Femur (tissue), 1 donor: ENCODE data around the gene PTPRG.

Experiments used
- DNase-seq: peaks from one replicate; pipeline ENCODE4 v3.0.0-alpha.2; 2017

The PTPRG gene

GRCh38 chr3:62220616-62221015 lies 659.2 kb downstream of the PTPRG start:
- DNase-seq = no peak

DNA sequence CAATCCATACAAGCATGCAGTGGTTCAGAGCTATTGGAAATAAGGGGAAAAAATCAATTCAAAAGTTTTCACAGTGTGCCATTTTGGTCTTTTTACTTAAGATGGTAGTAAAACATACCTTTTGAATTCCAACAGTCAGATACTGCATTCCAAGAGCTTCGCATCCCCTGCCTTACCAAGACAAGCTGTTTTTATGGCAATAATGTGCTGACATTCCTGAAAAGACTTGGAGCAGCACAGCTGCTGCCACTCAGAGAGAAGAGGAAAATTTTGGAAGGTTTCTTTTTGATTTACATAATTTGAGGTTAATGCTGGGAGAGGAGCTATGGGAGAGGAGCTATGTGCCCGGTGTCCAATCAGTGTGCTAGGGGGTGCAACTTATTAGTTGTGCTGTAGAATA lies 663.7 kb downstream of the PTPRG start:
- DNase-seq = no peak

- no peak for DNase-seq
Measured at GRCh38 chr3:62226601-62227339, 665.4 kb downstream of the PTPRG start.

DNA sequence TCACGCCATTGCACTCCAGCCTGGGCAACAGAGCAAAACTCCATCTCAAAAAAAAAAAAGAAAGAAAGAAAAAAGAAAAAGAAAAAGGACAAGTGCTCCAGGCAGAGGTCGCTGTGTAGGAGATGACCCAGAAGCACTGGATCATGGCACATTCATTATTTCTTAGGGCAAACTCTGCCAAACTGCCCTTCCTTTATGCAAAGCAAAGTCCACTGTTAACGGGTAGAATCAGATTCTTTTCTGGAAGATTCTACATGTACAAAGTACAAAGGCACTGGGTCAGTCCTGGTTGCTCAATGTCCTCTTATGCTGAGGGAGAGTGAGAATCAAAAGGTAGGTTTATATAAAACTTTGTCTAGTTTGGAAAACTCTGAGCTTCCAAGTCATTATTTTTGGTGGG lies 667.1 kb downstream of the PTPRG start:
- no peak for DNase-seq

DNA sequence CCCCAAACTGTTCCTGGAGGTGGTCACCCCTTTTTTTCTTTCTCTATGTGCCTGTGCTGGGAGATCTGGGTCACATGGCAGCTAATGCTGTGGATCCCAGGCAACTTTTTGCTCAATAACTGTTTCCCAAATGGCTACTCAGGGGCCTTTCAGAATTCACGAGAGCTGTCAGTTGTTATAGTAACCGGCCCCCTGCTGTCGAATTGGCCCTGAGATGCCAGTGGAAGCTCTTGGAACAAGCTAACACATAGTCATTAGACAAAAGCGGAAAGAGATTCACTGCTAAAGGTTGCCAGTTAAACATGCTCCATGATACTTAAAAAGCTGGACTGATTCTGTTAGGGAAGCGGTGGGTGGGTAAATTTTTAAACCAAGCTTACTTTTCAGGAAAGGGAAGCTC lies 667.8 kb downstream of the PTPRG start:
- no peak for DNase-seq

- DNase-seq = no peak
Measured at GRCh38 chr3:62229908-62230307, 668.5 kb downstream of the PTPRG start.

DNA sequence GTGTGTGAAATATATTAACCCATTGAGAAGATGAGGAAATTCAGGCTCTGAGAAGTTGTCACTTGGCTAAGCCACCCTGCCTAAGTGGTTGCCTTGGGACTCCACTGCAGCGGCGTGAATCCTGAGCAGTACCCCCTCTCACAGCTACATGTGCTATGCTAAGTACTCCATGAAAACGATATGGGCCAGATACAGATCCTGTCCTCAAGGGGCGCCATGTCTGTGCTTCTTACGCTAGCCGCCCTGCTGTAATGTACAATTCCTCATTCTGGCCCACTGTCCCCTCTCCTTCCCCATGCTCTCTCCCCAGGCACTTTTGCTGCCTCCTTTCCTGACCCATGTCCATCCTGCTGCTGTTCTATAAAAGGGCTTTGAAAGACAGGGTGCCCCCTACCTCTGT lies 671.7 kb downstream of the PTPRG start:
- no peak for DNase-seq

DNA sequence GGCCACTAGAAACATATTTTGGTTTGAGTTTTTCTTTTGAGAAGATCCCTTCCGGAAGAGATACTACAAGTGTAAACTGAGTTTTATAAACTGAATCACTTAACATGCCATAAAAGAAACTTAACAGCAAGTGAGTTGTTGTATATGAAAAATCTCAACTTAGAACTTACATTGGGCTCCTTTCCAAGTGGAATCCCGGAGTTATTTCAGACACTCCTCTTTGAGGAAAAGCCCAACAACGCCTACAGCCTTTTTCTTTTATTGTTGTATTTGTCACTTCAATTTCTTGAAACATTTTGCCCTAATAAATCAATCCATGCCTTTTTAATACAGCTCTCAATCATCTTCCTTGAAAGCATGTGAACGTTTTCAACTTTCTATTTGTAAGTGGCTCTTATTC lies 674.6 kb downstream of the PTPRG start:
- no peak for DNase-seq

DNA sequence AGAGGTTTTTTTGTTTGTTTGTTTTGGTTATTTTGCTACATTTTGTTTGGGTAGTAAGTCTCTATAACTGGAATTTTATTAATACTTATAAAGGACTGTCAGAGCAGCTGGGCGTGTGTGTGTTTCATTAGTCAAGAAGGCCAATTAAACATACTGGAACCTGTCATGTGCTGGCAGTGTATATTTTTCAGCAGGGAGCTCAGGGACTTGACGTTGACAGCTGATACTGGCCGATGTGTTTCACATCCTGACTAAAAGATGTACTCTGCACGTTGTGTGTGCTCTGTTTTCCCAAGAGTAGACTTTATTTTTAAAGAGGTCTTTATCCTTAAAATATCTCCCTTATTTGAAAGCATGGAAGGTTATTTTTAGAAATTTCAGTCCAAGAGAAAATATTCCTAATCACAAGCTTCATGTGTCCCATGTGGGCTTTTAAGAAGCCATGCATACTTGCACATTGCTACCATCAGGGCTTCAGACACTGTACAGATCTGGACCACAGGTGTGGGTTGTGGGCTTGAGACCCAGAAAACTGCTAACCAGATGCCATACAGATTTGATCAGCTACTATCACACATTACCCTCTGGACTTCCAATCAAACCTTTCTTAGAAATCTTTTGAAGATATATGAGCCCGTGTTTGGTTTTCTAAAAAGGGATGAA lies 676.0 kb downstream of the PTPRG start:
- DNase-seq = no peak

- DNase-seq = no peak
Measured at GRCh38 chr3:62238003-62238402, 676.6 kb downstream of the PTPRG start.

DNA sequence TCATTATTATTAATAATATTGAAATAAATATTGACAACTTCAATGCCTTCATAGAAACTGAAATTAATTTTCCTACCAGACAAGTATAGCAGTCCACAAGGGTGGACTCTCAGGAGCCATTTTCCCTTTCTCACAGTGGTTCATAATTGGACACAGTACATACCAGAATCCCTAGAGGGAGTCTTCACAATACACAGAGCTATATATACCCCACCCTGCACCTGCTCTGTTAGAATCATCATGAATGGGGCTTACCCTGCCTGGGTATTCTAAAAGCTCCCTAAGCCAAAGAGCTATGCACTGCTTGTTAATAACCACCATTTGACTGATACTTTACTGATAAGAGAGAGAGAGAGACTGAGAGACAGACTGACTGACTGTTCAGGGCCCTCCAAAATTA lies 677.1 kb downstream of the PTPRG start:
- DNase-seq = no peak

GRCh38 chr3:62241279-62241678 lies 679.9 kb downstream of the PTPRG start:
- no peak for DNase-seq

DNA sequence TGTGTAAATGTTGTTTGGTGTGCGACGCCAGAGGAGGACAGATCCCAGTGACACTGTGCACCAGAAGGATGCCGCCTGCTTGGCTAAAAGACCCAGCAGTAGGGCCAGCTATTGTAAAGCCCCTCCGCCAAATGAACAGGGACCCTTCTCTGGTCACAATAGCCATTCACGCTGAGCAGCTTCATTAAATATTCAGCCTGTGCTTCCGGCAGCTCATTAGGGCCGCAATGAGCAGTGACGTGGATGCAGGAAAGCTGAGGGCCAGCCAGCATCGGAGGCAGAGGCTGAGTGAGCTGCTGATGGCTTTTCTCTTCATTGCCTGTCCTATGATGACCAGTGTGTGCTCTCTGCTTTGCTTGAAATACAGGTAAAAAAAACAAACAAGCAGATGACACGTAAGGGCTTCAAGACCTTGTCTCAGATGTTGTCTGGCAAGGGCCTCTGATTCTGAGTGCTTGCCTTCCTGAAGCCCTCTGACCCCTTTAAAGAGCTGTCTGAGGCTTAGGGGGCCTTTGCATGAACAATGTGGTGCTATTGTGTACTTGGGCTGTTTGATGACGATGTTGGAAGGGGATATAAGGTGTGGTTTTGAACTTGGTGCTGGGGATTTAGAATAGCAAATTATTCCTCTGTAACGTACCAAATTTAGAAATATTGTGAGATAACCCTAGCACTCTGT lies 681.6 kb downstream of the PTPRG start:
- no peak for DNase-seq

DNA sequence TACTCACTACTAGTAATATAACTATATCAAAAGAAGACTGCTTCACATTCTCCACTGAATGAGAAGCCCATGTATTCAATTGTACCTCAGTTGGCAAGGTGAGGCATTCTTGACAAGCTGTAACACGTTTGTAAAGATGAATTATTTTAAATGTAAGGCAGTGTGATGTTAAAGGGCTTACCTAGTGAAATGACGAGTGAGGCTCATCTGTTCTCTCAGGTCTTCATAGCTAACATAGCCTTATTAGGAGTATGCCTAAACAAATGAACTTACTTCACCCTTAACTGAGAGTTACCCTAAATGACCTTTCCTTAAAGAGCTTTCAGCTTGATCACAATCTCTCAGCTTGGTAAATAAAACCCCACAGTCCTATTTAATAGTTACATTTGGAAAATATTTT lies 684.7 kb downstream of the PTPRG start:
- no peak for DNase-seq

DNA sequence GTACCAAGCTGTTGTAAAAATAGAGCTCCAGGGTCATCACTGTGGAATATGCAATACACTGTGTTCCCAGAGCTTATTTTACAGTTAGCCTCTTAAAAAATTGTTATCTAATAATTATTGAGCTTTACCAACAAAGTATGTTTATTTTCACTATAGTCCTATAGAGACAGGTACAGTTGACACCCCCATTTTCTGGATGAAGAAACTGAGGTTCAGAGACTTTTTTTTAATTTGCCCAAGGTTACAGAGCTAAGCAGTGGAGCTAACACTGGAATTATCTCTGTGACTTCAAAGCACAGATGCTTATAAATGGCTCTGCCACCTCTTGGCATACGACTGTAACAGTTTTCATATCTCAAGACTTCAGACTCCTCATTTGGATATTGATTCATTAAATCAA lies 685.6 kb downstream of the PTPRG start:
- DNase-seq = no peak

- DNase-seq = no peak
Measured at GRCh38 chr3:62248734-62249483, 687.5 kb downstream of the PTPRG start.

GRCh38 chr3:62249484-62249776 lies 688.1 kb downstream of the PTPRG start:
- no peak for DNase-seq

- DNase-seq = no peak
Measured at GRCh38 chr3:62249855-62250543, 688.6 kb downstream of the PTPRG start.

DNA sequence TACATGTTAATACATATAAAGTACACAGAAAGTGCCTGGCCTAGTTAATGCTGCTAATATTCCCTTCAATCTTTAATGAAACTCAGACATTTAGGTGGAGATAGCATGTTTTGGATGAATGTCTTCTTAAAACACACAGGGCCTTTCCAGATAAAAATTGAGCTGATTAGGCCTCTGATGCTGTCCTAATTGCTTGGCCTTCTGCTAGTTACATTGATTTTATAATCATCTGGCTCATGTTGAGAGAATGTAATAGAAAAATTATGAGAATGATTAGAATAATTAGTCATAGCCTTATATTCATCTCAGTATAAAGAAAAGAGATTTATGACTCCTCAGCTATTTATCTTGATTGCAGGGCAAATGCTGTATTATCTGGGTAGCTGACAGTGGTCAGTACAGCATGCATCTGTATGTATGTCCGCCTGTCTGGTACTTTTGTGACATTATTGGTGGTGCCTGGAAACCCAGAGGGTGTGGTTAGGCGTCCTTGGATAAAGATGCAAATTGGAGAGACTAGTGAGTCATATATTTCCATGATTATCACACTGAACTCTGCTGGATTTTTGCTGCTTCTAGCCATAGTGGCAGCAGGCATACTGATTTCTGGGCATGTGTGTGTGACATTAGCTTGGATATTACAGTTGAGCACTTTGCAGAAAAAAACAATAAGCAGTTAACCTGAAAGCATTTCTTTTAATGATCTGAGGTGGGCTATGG lies 691.2 kb downstream of the PTPRG start:
- no peak for DNase-seq

- no peak for DNase-seq
Measured at GRCh38 chr3:62253971-62254370, 692.6 kb downstream of the PTPRG start.

DNA sequence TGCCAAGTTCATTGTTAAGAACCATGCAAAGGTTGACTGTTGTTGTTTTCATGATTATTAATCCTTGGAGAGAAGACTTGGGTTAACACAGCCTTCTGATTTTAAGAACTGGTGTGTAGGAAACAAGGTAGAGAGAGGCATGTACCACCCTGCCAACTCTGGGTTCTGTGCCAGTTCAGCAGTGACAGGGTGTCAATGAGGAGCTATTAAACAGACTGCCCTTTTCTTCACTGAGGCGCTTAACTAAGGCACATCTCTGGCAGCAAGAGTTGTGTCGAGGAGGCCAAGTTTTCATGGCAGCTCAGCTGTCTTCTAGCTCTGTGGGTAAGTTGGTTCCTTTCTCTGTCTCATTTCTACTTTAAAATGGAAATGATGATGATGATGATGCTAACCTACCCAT lies 694.4 kb downstream of the PTPRG start:
- DNase-seq = no peak

DNA sequence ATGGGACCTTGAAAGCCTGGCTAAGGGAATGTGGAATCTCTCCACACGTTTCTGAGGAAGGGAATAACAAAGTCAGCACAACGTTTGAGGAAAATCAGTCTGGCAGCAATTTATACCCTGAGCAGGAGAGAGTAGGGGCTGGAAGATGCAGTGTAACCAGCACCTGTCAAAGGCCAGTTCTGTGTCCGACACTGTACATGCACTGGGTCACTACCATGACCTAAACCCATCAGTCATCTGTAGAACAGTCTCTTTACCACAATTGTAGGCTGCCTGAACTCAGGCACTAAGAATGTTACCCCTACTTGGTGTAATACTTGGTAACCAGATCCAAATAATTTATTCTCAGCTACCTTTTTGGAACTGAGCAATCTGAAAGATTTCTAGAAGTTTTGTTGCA lies 698.6 kb downstream of the PTPRG start:
- no peak for DNase-seq
